GM19238 (cell line): ENCODE results near the gene MAML3.

Experiments used
- DNase-seq: peaks from one replicate; pipeline ENCODE4 v3.0.0; 2011; ENCODE audit warnings: low spot score; ENCODE audit not compliant: insufficient read length

Gene MAML3

GRCh38 chr4:140156529-140157171, 2.7 kb upstream of the MAML3 start:
- DNase-seq, result no peak

- no peak for DNase-seq
Observed at GRCh38 chr4:140154572-140154891, 548 bp upstream of the MAML3 start.

GRCh38 chr4:140153419-140153717, 616 bp downstream of the MAML3 start:
- no peak for DNase-seq

GRCh38 chr4:140152751-140153418, 1.1 kb downstream of the MAML3 start:
- no peak for DNase-seq

DNA sequence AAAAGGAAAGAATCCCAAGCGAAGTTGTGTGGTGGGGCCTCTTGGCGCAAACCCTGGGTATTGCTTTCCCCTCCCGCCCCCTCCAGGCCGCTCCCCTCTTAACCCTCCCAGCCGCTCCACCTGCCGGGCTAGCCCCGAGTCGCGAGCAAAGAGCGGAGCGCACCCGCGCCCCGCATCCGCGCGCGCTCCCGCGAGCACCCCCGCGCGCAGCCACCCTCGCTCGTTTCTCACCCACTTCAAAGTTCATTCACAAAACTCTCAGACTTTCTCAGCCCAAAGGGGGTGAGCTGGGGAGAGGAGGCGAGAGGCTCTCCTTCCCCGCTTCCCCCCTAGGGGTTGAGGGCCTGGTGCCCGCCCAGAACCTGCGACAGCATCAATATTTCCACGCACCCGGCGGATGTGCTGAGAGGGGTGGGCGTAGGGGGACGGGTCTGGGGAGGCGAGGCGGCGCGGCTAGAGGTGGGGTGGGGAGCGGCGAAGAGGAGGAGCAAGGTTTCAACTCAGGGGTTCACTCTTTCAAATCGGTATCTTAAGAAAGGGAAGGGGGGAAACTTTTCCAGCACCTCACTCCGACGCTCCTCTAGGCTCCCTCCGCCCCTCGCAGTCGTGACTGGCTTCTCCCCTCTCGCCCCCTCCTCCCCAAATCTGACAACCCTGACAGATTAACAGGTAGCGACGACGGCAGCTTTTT, 1.8 kb downstream of the MAML3 start:
- no peak for DNase-seq

GRCh38 chr4:140151699-140152012, 2.3 kb downstream of the MAML3 start:
- no peak for DNase-seq

DNA sequence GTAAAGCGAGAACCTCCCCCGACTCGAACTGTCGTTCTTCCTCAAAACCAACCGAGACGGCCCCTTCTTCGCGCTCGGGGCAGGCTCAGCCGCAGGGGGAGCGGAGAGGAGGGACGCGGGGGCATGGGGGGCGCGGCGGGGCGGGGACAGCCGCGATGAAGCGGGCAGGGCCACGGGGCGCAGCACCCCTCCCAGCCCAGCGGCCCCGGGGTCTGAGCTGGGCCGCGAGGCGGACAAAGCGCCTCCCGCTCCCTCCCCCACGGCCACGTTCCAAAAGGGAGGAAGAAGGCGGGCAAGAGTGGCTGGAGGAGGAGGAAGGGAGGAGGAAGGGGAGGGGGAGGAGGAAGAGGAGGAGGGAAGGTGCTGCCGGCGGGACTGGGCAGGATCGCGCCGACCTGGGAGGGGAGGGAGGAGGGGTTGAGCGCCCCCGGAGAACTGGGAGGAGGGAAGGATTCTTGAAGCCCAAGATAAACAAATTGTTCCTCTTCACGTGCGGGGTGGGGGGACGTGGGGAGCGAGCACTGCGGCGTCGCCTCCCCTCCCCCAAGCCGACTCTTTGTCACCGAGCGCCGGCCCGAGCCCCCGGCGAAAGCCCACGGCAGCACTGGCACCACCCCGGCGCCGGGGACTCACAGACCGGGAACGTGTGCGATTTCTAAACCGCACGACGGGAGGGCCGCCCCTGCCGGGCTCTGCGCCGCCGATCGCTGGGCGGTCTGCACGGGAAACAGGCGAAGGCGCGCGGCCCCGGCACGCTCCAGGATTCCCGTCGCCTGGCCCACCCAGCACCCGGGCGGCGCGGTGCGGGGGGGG, 2.9 kb downstream of the MAML3 start:
- DNase-seq, result no peak

DNA sequence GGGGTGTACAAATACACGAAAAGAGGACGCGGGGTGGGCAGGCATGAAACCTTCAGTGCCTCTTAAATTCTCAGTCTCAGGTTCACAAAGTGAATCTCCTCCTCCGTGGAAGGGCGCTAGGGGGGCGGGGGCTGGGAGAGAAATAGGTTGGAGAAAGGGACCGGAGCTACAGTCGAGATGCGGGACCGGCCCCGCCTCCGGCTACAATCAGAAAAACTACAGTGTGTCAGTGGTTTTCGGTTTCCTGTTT, 3.4 kb downstream of the MAML3 start:
- DNase-seq, result peak; percentile 22

GRCh38 chr4:140149846-140150635, 3.9 kb downstream of the MAML3 start:
- DNase-seq, result peak; percentile 25

GRCh38 chr4:140144050-140144449, 9.9 kb downstream of the MAML3 start:
- no peak for DNase-seq

DNA sequence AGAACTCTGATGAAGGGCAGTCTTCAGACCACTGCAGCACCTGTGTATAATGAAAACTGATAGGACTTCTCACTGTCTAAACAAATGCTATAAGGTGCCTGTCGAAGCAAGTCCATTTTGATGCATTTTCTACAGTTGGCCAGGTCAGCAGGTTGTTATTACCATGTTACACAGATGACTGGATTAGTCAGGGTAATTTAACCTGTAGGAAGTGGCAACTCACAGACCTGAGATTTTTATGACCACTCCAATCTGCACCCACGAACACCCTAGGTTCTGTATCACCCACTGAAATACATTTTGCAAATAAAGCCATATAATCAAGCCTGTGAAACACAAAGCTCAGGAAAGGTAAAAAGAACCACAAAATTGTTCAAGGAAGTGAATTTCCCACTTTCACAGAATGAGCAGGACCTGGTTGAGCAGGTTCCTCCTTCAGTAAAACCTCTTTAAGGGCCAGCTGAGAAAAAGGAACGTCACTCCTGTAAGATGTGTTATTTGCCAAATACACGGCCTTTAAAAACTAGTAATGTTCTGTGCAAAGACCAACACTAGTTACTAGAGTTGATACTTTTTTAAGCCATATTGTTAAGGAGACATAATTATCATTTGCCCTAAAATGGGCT, 12.7 kb downstream of the MAML3 start:
- DNase-seq, result no peak

- no peak for DNase-seq
Observed at GRCh38 chr4:140140566-140140965, 13.4 kb downstream of the MAML3 start.

DNA sequence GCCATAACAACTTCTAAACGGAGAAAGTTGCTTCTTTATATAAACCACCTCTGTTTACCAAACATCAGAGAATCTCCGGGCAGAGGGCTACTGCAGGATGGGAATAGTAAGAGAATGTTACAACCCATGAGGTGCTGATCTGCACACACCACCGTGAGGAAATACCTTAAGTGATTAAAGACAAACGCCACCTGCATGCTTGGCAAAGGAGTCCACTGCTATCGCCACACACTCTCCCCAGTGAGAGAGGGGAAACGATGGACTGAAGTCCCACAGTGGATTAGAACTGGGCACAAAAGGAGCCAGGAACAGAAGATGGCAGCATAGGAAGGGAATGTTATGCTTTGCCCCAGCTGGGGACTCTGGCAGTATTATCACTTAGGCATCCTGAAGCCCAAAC, 15.6 kb downstream of the MAML3 start:
- no peak for DNase-seq

DNA sequence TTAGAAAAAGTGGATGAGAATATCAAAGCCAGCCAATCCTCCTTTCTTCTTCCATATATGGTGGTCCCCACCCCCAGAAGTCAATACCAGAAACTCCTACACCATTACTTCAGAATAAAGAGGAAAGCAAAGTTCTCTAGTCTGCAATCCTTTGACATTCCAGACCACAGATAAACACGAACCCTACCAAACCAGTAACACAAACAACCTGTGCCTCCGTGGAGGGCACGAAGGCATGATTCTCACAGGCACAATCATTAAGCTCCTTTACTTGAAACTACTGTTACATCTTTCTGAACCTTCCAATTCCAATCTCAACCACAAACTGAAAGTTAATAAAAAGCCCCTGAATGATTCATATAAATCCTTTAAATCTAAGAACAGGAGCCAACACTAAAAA, 16.3 kb downstream of the MAML3 start:
- DNase-seq, result no peak

DNA sequence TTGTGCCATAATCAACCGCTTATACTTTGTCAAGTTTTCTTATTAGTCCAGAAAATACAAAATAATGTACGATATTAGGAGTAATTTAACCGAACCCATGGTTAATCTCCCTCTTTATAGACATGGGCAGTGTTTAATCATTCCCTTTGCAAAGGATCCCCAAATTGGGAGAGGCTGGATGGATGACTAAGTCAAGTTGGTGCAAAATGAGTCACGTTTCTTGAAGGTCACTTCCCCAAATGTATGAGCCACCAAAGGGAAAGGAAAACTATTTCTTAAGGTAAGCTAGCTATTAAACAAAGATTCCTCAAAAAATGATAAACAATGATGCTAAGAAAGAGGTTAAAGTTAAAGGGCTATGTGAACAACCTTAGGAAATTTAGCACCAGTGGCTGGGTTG, 17.5 kb downstream of the MAML3 start:
- DNase-seq, result no peak

- DNase-seq, result no peak
Observed at GRCh38 chr4:140135529-140136088, 18.4 kb downstream of the MAML3 start.

DNA sequence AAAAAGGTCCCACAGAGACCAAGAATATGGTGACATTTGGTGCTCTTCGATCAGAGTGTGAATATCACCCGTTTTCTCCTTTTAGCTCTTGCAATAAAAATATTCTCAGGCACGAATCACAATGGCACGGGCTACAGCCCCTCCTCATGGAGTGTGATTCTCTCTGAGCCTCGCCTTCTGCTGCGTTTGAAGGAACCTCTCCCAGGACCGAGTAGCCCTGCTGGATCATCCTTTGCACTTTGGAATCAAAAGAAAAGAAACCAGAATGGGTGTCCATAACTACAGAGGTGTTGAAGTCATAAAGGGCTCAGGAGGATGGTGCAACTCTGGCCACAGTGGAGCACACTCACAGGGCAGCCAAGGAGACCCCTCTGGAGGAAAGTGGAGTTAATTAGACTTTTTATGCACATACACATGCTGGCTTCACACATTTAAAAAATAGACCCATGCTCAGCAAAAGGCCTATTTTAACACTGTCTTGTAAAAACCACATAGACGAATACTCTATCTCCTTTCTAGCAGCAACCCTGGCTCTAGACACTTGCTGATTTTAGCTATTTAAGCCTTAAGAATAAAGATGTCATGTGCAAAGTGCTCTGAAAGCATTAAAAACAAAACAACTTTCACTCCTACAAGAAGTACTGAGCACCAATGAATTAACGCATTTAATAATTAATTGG, 19.1 kb downstream of the MAML3 start:
- DNase-seq, result no peak

GRCh38 chr4:140133576-140133975, 20.4 kb downstream of the MAML3 start:
- DNase-seq, result no peak

DNA sequence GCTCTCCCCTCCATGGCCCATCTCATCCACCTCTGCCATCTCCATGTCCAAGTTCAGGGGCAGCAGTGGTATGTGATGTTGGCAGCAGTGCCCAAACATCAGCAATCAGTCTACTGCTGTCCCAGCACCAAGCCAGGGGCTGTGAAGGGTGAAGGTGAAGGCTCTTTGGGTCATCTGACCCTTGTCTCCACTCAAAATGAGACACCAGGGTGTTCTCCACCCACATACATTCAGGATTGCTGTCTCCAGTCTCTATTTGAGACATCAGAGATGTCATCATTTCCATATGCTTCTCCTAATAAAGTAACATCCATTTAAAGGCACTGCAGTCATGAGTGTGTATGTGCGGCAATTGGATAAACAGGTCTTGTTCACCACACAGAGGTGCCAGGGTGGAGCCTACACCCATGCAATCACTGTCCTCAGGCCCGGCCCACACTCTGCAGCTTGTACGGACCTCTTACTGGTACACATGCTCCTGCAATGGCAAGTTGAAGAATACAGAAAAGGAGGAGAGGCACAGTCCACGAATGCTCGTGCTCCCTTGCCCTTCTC, 22.2 kb downstream of the MAML3 start:
- no peak for DNase-seq

- no peak for DNase-seq
Observed at GRCh38 chr4:140130677-140131076, 23.3 kb downstream of the MAML3 start.
